CD4-positive, alpha-beta T cell (primary cell): ENCODE data around the gene OPN4. TPM values are rescaled to one million over a fixed set of nuclear protein-coding genes. Genes with fewer than 3 reads are reported as not detected.

Experiments
- ATAC-seq: fragments of 200-7000 bp; cut with Tn5 transposase; one replicate; pipeline ENCODE4 v1.10.0; 2022; ENCODE audit warnings: mild to moderate bottlenecking; ENCODE audit not compliant: poor library complexity
- CTCF ChIA-PET: fragments of 350-600 bp; sonication (Branson Sonifier 250); formaldehyde crosslinking; loops from one replicate; lab custom pipeline; 2021; ENCODE audit warnings: antibody characterized with exemption, inconsistent platforms; lab: Charles Lee
- POLR2A ChIA-PET: fragments of 350-600 bp; sonication (Branson Sonifier 250); formaldehyde crosslinking; loops from one replicate; lab custom pipeline; 2021; ENCODE audit warnings: antibody characterized with exemption, inconsistent platforms; lab: Charles Lee
- DNase-seq, 14 experiments: peaks; one replicate each; pipeline ENCODE4 v3.0.0-alpha.2; 2013 to 2020; ENCODE audit warnings: mixed read lengths in 2 of 14
- H3K27ac ChIP-seq, 2 donors: one replicate each; pipeline versions ENCODE4 v1.5.1 to v1.7.0; 2013; ENCODE audit warnings: low read length in 2 of 2, low read depth in 1 of 2, mild to moderate bottlenecking in 1 of 2
- H3K27me3 ChIP-seq, 2 experiments: 1 replicate in 1 of 2; 2 replicates in 1 of 2; pipeline versions ENCODE4 v1.6.1 to v1.7.0; 2013; ENCODE audit warnings: low read length in 2 of 2, control low read depth in 1 of 2, mild to moderate bottlenecking in 1 of 2, moderate library complexity in 1 of 2; ENCODE audit not compliant: insufficient read depth in 2 of 2, control insufficient read depth in 1 of 2
- H3K36me3 ChIP-seq: one replicate; pipeline ENCODE4 v1.6.1; 2013; ENCODE audit warnings: low read length, control low read depth; ENCODE audit not compliant: insufficient read depth
- H3K4me1 ChIP-seq: one replicate; pipeline ENCODE4 v1.6.1; 2013; ENCODE audit warnings: low read length, control low read depth; ENCODE audit not compliant: insufficient read depth
- H3K4me3 ChIP-seq: one replicate; pipeline ENCODE4 v1.5.1; 2013; ENCODE audit warnings: mild to moderate bottlenecking, low read length, moderate library complexity
- H3K9me3 ChIP-seq, 2 experiments: 1 replicate in 1 of 2; 2 replicates in 1 of 2; pipeline versions ENCODE4 v1.6.1 to v1.7.0; 2013; ENCODE audit warnings: low read length in 2 of 2, mild to moderate bottlenecking in 2 of 2, control low read depth in 1 of 2, moderate library complexity in 1 of 2; ENCODE audit not compliant: control insufficient read depth in 1 of 2, insufficient read depth in 1 of 2
- H3K27ac Mint-ChIP-seq: one replicate; pipeline ENCODE4 v1.8.0; 2020; ENCODE audit warnings: mixed read lengths
- H3K27me3 Mint-ChIP-seq: one replicate; pipeline ENCODE4 v1.8.0; 2021; ENCODE audit warnings: mixed read lengths
- H3K36me3 Mint-ChIP-seq: one replicate; pipeline ENCODE4 v1.8.0; 2021; ENCODE audit warnings: low read depth, mixed read lengths
- H3K4me1 Mint-ChIP-seq: one replicate; pipeline ENCODE4 v1.8.0; 2021; ENCODE audit warnings: low read depth, mixed read lengths
- H3K4me3 Mint-ChIP-seq: one replicate; pipeline ENCODE4 v1.8.0; 2020; ENCODE audit warnings: mild to moderate bottlenecking, mixed read lengths
- H3K9me3 Mint-ChIP-seq: one replicate; pipeline ENCODE4 v1.8.0; 2020; ENCODE audit warnings: mixed read lengths
- CTCF ChIP-seq: fragments of 200-600 bp; IDR thresholded peaks from one replicate; pipeline ENCODE4 v1.8.0; 2022; ENCODE audit warnings: antibody characterized with exemption, mild to moderate bottlenecking
- intact Hi-C, 2 experiments: fragments of 100-400 bp; cut with DNase I in 1 of 2; cut with micrococcal nuclease in 1 of 2; formaldehyde crosslinking; loops; one replicate each; pipeline versions ENCODE4 v1.15.1 to v1.9.0; 2023 to 2025; cut with DNase I, micrococcal nuclease
- total RNA-seq, 174 experiments: library from RNA in 2 of 174; stranded (reverse) in 2 of 174; gene quantifications; one replicate each; pipeline ENCODE4 v1.2.3 and lab custom pipeline; 2021 to 2026

The OPN4 gene
- total RNA-seq, 2 experiments from 2014 or later: not detected

- ChIA-PET POLR2A (no interaction called here), CTCF (no interaction called here)
- H3K4me1 ChIP-seq: peaks cover 6% of the 10 kb centered on the region
- intact Hi-C loops: loop anchor here (1.0 to 10.0 kb wide), 3 partner anchors 212 to 457 kb away; partner anchors contain the start of gene ADIRF (in 1 of the 2)
- Mint-ChIP-seq H3K4me1 (peaks cover 5% of the 10 kb centered on the region), H3K9me3 (no peaks in the 10 kb centered on the region), H3K36me3 (no peaks in the 10 kb centered on the region), H3K4me3 (no peak overlapping the region), H3K27ac (no peak overlapping the region), H3K27me3 (peaks cover 10% of the 10 kb centered on the region)
- no peak for DNase-seq
- H3K36me3 ChIP-seq: no peaks in the 10 kb centered on the region
- no peak for ATAC-seq
- no peaks in the 10 kb centered on the region for H3K9me3 ChIP-seq
- no peak for TF ChIP-seq CTCF
- H3K27ac ChIP-seq: no peak overlapping the region
- H3K27me3 ChIP-seq: peaks cover 0 to 4% of the 10 kb centered on the region in 2 experiments
- H3K4me3 ChIP-seq: no peak overlapping the region
Observed at GRCh38 chr10:86687750-86688149, 33.4 kb downstream of the OPN4 start.

- Histone ChIP-seq H3K27me3 (peaks cover 0 to 4% of the 10 kb centered on the region in 2 experiments), H3K36me3 (no peaks in the 10 kb centered on the region), H3K4me1 (peaks cover 6% of the 10 kb centered on the region), H3K27ac (no peak overlapping the region), H3K9me3 (no peaks in the 10 kb centered on the region), H3K4me3 (no peak overlapping the region)
- H3K27me3 Mint-ChIP-seq: peaks cover 10% of the 10 kb centered on the region
- H3K36me3 Mint-ChIP-seq: no peaks in the 10 kb centered on the region
- no peaks in the 10 kb centered on the region for H3K9me3 Mint-ChIP-seq
- ChIA-PET CTCF (interaction anchor here (0.5 kb wide), 1 partner anchor 364 kb away, joined by 3 read pairs; no protein-coding TSS in a partner anchor), POLR2A (no interaction called here)
- intact Hi-C loops: loop anchor here (1.0 to 10.0 kb wide), 3 partner anchors 211 to 456 kb away; partner anchors contain the start of gene ADIRF (in 1 of the 2)
- DNase-seq: peak; percentile 19 to 78 (median 36)
- no peak overlapping the region for H3K27ac Mint-ChIP-seq
- H3K4me1 Mint-ChIP-seq: peaks cover 5% of the 10 kb centered on the region
- peak; percentile 81 for TF ChIP-seq CTCF
- no peak overlapping the region for H3K4me3 Mint-ChIP-seq
- ATAC-seq: peak; percentile 94
Observed at GRCh38 chr10:86688398-86688921, 34.1 kb downstream of the OPN4 start.

GRCh38 chr10:86689146-86689545, 34.8 kb downstream of the OPN4 start:
- DNase-seq (no peak), ATAC-seq (no peak)
- Mint-ChIP-seq H3K27ac (no peak overlapping the region), H3K36me3 (no peaks in the 10 kb centered on the region), H3K4me1 (peaks cover 5% of the 10 kb centered on the region), H3K4me3 (no peak overlapping the region), H3K27me3 (peaks cover 10% of the 10 kb centered on the region), H3K9me3 (no peaks in the 10 kb centered on the region)
- H3K4me1 ChIP-seq: peaks cover 6% of the 10 kb centered on the region
- intact Hi-C loops: loop anchor here in 1 of 2 experiments (10.0 kb wide), 2 partner anchors 276 to 456 kb away; partner anchors contain the start of gene ADIRF
- ChIA-PET POLR2A (no interaction called here), CTCF (no interaction called here)
- no peaks in the 10 kb centered on the region for H3K9me3 ChIP-seq
- no peak overlapping the region for H3K27ac ChIP-seq
- no peak overlapping the region for H3K4me3 ChIP-seq
- H3K36me3 ChIP-seq: no peaks in the 10 kb centered on the region
- no peak for TF ChIP-seq CTCF
- peaks cover 0 to 4% of the 10 kb centered on the region in 2 experiments for H3K27me3 ChIP-seq
